Measurements from ENCODE around the gene SENP3. TPM values are rescaled to one million over a fixed set of nuclear protein-coding genes. Genes with fewer than 3 reads are reported as not detected.

SENP3 gene
- total and polyA plus RNA-seq, 2 of the 13 experiments (the other 11 are each of a cell fraction or from before 2014, with no cell fraction given), result 55.8 to 75.4 TPM

- TF ChIP-seq, protein P1, sequence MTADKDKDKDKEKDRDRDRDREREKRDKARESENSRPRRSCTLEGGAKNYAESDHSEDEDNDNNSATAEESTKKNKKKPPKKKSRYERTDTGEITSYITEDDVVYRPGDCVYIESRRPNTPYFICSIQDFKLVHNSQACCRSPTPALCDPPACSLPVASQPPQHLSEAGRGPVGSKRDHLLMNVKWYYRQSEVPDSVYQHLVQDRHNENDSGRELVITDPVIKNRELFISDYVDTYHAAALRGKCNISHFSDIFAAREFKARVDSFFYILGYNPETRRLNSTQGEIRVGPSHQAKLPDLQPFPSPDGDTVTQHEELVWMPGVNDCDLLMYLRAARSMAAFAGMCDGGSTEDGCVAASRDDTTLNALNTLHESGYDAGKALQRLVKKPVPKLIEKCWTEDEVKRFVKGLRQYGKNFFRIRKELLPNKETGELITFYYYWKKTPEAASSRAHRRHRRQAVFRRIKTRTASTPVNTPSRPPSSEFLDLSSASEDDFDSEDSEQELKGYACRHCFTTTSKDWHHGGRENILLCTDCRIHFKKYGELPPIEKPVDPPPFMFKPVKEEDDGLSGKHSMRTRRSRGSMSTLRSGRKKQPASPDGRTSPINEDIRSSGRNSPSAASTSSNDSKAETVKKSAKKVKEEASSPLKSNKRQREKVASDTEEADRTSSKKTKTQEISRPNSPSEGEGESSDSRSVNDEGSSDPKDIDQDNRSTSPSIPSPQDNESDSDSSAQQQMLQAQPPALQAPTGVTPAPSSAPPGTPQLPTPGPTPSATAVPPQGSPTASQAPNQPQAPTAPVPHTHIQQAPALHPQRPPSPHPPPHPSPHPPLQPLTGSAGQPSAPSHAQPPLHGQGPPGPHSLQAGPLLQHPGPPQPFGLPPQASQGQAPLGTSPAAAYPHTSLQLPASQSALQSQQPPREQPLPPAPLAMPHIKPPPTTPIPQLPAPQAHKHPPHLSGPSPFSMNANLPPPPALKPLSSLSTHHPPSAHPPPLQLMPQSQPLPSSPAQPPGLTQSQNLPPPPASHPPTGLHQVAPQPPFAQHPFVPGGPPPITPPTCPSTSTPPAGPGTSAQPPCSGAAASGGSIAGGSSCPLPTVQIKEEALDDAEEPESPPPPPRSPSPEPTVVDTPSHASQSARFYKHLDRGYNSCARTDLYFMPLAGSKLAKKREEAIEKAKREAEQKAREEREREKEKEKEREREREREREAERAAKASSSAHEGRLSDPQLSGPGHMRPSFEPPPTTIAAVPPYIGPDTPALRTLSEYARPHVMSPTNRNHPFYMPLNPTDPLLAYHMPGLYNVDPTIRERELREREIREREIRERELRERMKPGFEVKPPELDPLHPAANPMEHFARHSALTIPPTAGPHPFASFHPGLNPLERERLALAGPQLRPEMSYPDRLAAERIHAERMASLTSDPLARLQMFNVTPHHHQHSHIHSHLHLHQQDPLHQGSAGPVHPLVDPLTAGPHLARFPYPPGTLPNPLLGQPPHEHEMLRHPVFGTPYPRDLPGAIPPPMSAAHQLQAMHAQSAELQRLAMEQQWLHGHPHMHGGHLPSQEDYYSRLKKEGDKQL (CRISPR knock-in tag; IDR thresholded peaks at IDR 0.05; ENCODE audit: low read depth), result no peak
- TF ChIP-seq, protein P2, sequence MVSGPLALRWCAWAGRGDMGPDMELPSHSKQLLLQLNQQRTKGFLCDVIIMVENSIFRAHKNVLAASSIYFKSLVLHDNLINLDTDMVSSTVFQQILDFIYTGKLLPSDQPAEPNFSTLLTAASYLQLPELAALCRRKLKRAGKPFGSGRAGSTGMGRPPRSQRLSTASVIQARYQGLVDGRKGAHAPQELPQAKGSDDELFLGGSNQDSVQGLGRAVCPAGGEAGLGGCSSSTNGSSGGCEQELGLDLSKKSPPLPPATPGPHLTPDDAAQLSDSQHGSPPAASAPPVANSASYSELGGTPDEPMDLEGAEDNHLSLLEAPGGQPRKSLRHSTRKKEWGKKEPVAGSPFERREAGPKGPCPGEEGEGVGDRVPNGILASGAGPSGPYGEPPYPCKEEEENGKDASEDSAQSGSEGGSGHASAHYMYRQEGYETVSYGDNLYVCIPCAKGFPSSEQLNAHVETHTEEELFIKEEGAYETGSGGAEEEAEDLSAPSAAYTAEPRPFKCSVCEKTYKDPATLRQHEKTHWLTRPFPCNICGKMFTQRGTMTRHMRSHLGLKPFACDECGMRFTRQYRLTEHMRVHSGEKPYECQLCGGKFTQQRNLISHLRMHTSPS (CRISPR knock-in tag; IDR thresholded peaks at IDR 0.05; ENCODE audit: low read depth), result no peak
- TF ChIP-seq SP140L (CRISPR knock-in tag; IDR thresholded peaks at IDR 0.05; ENCODE audit: borderline replicate concordance), result no peak
- TF ChIP-seq ATF7-NPFF (CRISPR knock-in tag; IDR thresholded peaks at IDR 0.05; ENCODE audit: low read depth), result no peak
- TF ChIP-seq, protein P3, sequence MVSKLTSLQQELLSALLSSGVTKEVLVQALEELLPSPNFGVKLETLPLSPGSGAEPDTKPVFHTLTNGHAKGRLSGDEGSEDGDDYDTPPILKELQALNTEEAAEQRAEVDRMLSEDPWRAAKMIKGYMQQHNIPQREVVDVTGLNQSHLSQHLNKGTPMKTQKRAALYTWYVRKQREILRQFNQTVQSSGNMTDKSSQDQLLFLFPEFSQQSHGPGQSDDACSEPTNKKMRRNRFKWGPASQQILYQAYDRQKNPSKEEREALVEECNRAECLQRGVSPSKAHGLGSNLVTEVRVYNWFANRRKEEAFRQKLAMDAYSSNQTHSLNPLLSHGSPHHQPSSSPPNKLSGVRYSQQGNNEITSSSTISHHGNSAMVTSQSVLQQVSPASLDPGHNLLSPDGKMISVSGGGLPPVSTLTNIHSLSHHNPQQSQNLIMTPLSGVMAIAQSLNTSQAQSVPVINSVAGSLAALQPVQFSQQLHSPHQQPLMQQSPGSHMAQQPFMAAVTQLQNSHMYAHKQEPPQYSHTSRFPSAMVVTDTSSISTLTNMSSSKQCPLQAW (CRISPR knock-in tag; IDR thresholded peaks at IDR 0.05), result no peak
- peak; percentile 86 for TF ChIP-seq KAT8 (CRISPR knock-in tag; IDR thresholded peaks at IDR 0.05)
- no peak for TF ChIP-seq NCOA5 (CRISPR knock-in tag; IDR thresholded peaks at IDR 0.05)
- TF ChIP-seq DMAP1 (CRISPR knock-in tag; IDR thresholded peaks at IDR 0.05), result peak; percentile 78
- TF ChIP-seq ZBTB21 (CRISPR knock-in tag; IDR thresholded peaks at IDR 0.05), result no peak
- TF ChIP-seq ZNF235 (CRISPR knock-in tag; IDR thresholded peaks at IDR 0.05; ENCODE audit: borderline replicate concordance), result no peak; the same call in 1 of the 2 replicates
- TF ChIP-seq TRIM24 (CRISPR knock-in tag; IDR thresholded peaks at IDR 0.05), result no peak
- no peak for TF ChIP-seq ZNF597 (CRISPR knock-in tag; IDR thresholded peaks at IDR 0.05)
- no peak for TF ChIP-seq NFE2L2 (IDR thresholded peaks at IDR 0.05; ENCODE audit: low read length)
- TF ChIP-seq MED1 (CRISPR knock-in tag; IDR thresholded peaks at IDR 0.05), result peak; percentile 35; the same call in 1 of the 2 replicates
- no peak for TF ChIP-seq HES4 (CRISPR knock-in tag; IDR thresholded peaks at IDR 0.05; ENCODE audit: borderline replicate concordance)
- TF ChIP-seq ZNF296 (CRISPR knock-in tag; conservative IDR thresholded peaks at IDR 0.05), result no peak
- TF ChIP-seq KLF15 (CRISPR knock-in tag; IDR thresholded peaks at IDR 0.05; ENCODE audit: borderline replicate concordance), result no peak
- peak; percentile 74 for TF ChIP-seq PHF8 (CRISPR knock-in tag; IDR thresholded peaks at IDR 0.05)
- 0 out of 2 replicates have a peak, but pooled peaks have one; percentile 18 for TF ChIP-seq MTA1 (CRISPR knock-in tag; IDR thresholded peaks at IDR 0.05; ENCODE audit: borderline replicate concordance)
- TF ChIP-seq FOXO1 (CRISPR knock-in tag; IDR thresholded peaks at IDR 0.05), result no peak
- TF ChIP-seq MTF1 (CRISPR knock-in tag; IDR thresholded peaks at IDR 0.05), result no peak
- no peak for TF ChIP-seq ZNF160 (CRISPR knock-in tag; IDR thresholded peaks at IDR 0.05)
Measured at GRCh38 chr17:7561589-7562207, at the start of gene SENP3 (continued).
